HG03575 (cell line): ENCODE measurements around the gene TCF25.
"Not testable (repeated sequence)": the region's sequence is repeated elsewhere in the genome, so short reads cannot be mapped to it uniquely, and the experiment has no call there.

Experiments used
- ATAC-seq: cut with Tn5 transposase; IDR thresholded peaks from one replicate; pipeline ENCODE4 v1.9.1; 2021; ENCODE audit not compliant: unreplicated experiment, insufficient number of reproducible peaks, low FRiP score; ENCODE audit errors: extremely low read depth

Gene TCF25

GRCh38 chr16:89913408-89914387, 40.3 kb downstream of the TCF25 start:
- no peak for ATAC-seq

GRCh38 chr16:89914642-89915285, 41.4 kb downstream of the TCF25 start:
- ATAC-seq = not testable (repeated sequence)

DNA sequence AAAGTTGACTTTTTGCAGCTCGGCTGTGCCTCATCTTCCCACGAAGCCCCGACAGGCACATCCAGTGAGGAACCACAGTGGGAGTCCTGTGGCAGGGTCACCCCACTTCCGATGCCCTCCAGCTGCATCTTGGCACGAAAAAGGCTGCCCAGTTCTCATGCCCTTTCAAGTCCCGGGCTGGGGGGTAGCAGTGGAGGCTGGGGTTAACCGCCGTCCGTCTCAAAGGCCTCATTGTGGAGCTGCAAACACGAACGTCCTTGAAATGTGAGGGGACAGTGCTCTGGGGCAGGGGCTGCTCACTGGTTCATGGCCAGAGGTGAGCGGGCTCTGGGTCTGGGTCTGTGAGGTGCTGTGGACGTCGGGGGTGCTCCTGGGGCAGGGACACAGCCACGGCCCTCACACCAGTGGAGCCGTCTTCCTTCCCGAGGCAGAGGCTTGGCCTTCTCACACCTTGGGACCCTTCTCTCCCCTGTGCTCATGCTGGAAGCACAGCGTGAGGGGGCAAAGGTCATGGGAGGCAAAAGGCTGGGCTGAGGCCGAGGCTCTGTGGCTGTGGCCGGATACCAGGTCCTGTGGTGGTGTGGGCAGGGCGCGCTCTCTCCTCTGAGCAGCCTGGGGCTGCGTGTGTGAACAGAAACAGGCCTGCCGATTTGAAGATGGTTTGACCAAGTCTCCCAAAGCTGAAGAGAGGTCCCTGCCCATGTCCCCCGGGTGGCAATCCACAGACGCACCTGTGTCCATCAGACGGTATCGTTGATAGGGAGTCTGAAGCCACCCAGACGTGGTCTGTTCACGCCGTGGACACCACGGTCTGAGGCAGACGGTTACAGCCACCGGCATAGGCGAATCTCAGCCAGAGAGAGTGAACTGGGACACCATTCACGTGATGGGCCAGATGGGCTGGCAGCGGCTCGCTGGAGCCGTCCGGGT, 42.2 kb downstream of the TCF25 start:
- ATAC-seq = no peak

DNA sequence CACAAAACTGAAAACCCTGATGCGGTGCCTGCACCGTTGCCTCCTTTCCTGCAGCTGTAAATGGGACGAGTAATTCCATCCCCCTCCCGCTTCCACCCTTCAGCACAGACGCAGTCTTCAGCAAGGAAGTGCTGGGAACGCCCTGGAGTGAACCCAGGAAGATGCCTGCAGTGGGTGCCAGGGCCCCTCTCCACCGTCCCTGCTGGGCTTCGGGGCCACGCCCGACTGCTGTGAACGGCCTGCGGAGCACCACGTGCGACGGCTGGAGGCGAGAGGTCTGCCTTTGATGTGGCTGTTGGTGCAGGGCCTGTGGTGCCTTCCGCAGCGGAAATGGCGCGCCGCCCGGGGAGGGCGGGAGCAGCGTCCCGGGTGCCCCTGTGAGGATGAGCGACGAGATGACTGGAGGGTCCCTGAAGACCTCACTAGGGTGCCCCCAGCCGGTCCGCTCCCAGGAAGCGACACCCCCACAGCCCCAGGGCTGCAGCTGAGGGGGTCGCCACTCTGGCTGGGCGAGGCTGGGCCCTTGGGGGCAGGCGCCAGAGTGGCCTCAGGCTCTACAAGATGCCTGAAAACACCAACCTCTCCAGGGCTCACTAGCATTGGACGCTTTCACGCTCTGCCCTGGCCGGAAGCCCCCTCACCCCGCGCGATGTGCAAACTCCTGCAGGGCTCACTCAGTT, 44.5 kb downstream of the TCF25 start:
- ATAC-seq = no peak

DNA sequence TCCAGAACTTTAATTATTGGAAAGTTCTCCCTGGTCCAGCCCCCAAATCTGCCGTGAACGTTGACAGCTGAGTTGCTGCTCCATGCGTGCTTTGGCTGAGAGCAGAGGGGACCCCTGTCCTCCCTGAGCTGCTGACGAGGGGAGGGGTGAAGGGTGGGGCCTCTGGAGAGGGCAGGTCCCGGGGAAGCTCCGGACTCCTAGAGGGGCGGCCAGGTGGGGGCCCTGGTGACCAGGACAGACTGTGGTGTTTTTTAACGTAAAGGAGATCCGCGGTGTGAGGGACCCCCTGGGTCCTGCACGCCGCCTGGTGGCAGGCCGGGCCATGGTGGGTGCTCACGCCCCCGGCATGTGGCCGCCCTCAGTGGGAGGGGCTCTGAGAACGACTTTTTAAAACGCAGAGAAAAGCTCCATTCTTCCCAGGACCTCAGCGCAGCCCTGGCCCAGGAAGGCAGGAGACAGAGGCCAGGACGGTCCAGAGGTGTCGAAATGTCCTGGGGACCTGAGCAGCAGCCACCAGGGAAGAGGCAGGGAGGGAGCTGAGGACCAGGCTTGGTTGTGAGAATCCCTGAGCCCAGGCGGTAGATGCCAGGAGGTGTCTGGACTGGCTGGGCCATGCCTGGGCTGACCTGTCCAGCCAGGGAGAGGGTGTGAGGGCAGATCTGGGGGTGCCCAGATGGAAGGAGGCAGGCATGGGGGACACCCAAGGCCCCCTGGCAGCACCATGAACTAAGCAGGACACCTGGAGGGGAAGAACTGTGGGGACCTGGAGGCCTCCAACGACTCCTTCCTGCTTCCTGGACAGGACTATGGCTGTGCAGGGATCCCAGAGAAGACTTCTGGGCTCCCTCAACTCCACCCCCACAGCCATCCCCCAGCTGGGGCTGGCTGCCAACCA, 45.3 kb downstream of the TCF25 start, which contains the start of gene MC1R:
Gene MC1R, plus strand, starts transcription at position 410 of the 895 bp plus-strand sequence. Its CDS starts 397 bp downstream, at position 807.
- ATAC-seq = no peak

DNA sequence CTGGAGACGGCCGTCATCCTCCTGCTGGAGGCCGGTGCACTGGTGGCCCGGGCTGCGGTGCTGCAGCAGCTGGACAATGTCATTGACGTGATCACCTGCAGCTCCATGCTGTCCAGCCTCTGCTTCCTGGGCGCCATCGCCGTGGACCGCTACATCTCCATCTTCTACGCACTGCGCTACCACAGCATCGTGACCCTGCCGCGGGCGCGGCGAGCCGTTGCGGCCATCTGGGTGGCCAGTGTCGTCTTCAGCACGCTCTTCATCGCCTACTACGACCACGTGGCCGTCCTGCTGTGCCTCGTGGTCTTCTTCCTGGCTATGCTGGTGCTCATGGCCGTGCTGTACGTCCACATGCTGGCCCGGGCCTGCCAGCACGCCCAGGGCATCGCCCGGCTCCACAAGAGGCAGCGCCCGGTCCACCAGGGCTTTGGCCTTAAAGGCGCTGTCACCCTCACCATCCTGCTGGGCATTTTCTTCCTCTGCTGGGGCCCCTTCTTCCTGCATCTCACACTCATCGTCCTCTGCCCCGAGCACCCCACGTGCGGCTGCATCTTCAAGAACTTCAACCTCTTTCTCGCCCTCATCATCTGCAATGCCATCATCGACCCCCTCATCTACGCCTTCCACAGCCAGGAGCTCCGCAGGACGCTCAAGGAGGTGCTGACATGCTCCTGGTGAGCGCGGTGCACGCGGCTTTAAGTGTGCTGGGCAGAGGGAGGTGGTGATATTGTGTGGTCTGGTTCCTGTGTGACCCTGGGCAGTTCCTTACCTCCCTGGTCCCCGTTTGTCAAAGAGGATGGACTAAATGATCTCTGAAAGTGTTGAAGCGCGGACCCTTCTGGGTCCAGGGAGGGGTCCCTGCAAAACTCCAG, 46.4 kb downstream of the TCF25 start:
- no peak for ATAC-seq

DNA sequence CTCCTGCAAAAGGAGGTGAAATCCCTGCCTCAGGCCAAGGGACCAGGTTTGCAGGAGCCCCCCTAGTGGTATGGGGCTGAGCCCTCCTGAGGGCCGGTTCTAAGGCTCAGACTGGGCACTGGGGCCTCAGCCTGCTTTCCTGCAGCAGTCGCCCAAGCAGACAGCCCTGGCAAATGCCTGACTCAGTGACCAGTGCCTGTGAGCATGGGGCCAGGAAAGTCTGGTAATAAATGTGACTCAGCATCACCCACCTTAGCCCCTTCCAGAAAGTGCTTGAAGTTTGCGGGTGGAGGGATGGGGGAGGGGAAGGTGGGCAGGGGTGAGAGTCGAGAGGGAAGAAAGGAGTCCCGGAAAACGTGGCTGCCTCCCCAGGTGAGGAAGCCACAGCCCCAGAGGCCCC, 47.3 kb downstream of the TCF25 start:
- ATAC-seq = no peak

DNA sequence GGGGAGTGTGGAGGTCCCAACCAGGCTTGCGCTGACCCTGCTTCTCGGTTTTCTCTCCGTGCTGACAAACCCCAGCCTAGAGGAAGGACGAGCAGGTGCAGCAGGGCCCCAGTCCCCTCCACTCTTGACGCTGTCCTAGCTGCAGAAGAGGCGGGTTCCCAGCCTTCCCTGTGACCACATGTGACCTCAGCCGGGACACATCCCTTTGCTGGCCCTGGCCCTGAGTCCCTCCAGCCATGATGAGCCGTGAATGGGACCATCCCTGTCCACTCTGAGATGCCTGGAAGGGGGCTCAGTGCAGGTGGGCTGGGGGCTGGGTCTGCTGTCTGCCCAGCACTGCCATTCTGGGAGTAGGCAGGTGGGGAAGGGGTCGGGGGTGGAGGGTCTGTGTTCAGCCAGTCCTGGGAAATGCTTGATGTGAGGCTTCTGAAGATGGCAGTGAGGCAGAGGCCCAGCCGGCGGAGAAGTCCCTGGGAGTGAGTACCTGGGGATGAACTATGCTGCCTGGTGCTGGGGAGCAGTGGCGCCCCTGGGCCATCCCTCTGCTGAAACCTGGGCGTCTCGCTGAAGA, 47.8 kb downstream of the TCF25 start:
- ATAC-seq = no peak

DNA sequence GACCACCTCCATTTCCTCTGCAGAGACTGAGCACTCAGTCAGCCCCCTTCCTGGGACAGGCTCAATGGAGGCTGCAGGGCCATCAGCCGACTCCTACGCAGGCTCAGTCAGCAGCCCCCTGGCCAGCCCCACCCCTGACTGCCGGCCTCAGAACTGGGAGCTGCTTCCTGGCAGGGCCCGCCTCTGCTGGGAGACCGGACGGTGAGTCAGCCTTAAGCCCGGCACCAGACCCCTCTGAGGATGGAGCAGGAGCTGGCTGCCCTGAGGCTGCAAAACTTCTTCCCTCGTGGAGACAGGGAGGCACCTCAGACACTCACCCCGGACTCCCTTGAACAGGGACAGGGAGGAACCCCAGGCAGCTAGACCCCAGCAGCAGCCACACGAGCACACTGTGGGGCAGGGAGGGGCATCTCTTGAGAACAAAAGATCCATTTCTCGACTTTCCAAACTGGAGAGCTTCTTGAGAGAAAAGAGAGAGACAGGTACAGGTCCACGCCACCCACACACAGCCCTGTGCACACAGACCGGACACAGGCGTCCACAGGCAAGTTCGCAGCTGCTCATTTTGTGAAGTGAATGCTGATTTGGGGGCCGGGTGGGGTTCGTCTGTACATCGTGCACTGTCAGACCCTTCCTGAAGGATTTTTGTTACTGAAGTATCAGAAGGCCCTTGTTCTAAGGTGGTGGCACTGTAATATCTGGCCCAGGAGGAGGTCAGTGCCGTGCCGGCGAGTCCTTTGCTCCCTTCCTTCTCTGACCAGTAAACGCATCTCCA, 48.5 kb downstream of the TCF25 start:
- ATAC-seq = no peak

DNA sequence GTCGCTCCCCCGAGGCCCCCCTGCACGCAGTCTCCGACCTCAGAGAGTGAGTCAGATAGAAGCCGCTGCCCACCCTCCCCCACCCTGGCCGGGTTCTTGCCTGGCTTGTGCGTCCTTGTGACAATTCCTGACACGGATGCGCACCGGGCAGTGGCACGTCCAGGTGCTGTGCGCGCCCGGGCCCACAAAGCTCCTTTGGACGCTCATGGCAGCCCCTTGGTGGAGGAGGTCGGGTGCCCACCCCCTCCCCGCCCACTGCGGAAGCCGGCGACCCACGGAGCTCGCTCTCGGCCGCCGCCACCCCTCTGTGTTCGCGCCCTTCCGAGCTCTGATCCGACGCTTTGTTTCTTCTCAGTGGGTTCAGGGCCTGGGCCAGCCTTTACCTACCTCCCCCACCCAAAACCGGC, 49.1 kb downstream of the TCF25 start:
- ATAC-seq = no peak

DNA sequence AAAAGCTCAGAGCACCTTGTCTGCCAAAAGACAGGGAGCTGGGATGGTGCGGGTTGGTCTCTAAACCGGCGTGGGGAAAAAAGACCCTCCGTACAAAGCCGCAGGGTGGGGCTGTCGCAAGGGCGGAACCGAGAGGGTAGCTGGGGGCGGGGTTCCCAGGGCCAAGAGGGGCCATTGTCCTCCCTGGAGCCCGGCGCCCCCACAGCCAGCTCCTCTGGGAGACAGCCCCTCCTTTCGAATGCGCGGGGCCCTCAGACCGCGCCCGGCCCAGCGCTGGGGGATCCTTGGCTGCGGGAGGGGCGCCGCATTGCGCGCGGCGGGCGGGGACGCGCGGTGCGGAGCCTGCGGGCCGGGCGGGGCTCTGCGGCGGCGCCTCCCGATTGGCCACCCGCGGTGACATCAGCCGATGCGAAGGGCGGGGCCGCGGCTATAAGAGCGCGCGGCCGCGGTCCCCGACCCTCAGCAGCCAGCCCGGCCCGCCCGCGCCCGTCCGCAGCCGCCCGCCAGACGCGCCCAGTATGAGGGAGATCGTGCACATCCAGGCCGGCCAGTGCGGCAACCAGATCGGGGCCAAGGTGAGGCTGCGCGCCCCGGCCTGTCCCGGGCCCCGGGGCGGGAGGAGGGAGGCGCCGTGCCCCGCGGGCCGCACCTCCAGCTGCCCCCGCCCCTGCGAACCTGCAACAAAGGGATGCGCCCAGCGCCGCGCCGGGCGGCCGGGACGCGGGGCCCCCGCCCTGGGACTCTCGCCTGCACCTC, 49.7 kb downstream of the TCF25 start, which contains the start of gene TUBB3:
Gene TUBB3, plus strand, starts transcription at position 459 of the 756 bp plus-strand sequence. Its CDS starts 60 bp downstream, at position 519.
- ATAC-seq = no peak

DNA sequence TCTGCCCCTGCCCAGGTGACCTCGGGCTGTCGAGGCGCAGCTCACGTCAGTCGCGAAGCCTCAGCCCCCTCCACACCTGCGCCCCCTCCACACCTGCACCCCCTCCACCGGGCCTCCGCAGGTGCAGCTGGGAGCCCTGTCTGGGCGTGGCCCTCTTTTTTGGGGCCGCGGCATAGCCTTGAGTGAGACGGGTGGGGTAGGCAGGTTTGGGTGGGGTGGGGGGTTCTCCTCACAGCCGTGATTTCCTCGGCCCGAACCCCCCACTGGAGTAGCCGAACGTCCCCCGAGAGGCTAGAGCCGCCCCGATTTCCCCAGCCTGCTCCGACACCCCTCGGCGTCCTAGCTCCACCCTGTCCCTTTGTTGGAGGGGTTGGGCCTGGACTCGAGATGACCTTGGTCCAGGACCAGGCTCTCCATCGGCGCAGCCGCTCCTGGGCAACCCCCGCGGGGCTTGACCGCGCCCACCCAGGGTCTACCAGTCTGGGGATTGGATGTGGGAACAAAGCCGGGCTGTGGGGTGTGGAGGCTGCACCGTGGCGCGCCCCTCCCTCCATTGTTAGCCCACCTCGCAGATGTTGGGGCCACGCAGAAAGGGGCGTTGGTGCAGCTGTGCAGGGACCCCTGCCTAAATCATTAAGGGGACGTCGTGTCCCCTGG, 50.4 kb downstream of the TCF25 start:
- ATAC-seq = no peak

DNA sequence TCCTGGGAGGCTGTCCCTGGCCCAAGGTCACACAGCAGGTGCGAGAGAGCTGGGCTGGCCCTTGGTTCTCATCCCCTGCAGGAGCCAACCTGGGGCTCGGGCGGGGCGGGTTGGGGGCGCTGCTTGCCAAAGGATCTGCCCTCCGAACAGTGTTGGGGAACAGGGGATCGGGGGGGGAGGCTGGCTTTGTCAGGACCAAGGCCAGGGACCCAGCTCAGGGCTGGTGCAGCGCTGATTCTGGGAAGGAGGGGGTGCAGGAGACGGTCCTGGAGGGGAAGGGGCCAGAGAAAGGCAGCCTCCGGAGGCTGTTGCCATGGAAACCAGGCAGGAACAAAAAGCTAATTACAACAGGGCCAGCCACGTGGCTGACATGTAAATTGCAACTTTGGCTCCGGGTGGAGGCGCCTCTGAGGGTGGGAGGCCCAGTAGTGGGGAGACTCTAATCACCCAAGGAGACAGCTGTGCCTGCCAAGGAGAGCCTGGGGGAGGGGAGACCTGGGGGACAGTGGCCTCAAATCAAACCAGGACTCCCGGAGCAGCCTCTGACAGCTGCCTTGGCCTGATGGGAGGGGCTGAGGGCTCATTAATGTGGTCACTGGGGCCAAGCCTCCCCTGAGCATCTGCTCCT, 51.0 kb downstream of the TCF25 start:
- ATAC-seq = no peak

DNA sequence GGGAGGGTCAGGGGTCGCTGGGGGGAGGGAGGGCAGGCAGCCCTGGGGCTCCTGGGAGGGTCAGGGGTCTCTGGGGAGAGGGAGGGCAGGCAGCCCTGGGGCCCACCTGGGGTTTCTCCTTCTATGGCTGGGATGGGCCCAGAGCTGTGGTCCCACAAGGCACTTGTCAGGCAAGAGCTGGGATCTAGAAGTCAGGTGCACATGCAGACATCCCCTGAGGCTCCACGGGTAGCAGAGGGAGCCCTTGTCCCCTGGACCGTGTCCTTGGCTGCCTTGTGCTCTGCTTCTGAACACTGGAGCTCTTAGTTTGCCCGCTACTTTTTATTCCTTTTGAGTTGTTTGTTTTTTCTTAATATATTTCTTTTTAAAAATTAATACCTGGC, 51.5 kb downstream of the TCF25 start:
- no peak for ATAC-seq
